Subcutaneous adipose tissue (tissue), 4 donors: ENCODE data around the gene UGT1A8. TPM values are rescaled to one million over a fixed set of nuclear protein-coding genes. Genes with fewer than 3 reads are reported as not detected.

Source experiments
- total RNA-seq, 4 donors: library from RNA; depleted of rRNA; stranded (reverse); fragments of >200 nt; gene quantifications; one replicate each; pipeline ENCODE4 v1.1.0, GENCODE V29; 2016
- TF ChIP-seq, protein P1 (sequence below): fragments of 450-650 bp; IDR thresholded peaks from one replicate; pipeline ENCODE4 v1.5.1; 2016; ENCODE audit warnings: low read depth, mild to moderate bottlenecking, control low read depth, antibody characterized with exemption, moderate library complexity

The UGT1A8 gene
- total RNA-seq, 4 donors from 2014 or later, result not detected

- TF ChIP-seq, protein P1, sequence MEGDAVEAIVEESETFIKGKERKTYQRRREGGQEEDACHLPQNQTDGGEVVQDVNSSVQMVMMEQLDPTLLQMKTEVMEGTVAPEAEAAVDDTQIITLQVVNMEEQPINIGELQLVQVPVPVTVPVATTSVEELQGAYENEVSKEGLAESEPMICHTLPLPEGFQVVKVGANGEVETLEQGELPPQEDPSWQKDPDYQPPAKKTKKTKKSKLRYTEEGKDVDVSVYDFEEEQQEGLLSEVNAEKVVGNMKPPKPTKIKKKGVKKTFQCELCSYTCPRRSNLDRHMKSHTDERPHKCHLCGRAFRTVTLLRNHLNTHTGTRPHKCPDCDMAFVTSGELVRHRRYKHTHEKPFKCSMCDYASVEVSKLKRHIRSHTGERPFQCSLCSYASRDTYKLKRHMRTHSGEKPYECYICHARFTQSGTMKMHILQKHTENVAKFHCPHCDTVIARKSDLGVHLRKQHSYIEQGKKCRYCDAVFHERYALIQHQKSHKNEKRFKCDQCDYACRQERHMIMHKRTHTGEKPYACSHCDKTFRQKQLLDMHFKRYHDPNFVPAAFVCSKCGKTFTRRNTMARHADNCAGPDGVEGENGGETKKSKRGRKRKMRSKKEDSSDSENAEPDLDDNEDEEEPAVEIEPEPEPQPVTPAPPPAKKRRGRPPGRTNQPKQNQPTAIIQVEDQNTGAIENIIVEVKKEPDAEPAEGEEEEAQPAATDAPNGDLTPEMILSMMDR, result no peak
Observed at GRCh38 chr2:233796254-233796653, 178.8 kb downstream of the UGT1A8 start.

DNA sequence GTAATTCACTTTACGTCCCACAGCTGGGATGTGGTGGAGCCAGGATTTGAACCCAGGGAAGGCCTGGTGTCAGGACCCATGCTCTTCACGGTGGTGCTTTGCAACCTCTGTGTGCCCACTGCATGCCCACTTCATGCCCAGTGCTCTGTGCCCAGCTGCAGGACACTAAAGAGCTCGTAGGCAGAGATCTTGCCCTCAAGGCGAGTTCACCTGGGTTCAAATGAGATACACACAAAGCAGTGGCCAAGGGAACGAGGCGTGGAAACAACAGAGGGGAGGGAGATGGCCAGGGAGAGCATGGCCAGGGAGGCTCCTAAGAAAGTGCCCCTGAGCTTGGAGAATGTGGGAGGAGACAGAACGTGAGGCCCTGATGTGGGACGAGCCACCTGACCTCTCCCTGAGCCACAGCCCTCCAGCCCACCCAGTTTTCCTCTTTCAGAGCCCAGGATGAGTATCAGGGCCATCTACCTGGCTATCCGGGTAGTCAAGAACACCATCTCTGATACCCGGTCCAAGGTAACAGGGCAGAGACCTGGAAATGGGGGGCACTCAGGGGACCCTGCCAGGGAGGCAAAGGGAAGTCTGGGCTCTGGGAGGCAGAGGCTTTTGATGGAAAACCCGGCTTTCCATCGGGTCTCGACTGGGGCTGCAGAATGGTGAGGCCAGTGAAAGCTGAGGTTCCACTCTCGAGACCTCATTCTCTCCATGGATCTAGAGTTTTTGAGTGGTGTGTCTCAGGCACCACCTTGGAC lies 181.1 kb downstream of the UGT1A8 start:
- TF ChIP-seq, protein P1, result no peak

DNA sequence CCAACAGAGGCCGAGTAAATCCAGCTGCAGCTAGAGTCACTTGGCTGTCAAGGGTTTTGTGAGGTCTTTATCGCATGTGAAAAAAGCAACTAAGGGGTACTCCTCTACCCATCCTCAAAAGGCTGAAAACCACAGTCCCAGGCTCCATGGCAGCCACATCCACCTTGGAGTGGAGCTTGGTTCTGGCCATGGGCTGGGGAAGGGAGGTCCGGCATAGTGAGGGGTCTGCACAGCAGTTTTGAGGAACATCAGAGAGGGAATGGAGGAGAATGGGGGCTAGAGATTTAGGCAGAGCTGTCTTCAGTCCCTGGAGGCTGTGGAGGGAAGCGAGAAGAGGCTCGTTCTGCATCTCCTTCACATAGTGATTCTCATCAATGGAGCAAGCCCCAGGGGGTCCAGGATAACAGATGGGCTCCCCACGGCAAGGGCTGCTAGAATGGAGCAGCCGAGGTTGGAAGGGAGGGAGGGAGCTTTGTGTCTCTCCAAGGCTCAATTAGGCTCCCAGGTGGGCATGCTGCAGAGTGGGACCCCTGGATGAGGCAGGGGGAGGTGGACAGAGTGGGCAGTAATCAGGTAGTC lies 181.7 kb downstream of the UGT1A8 start:
- TF ChIP-seq, protein P1, result no peak

DNA sequence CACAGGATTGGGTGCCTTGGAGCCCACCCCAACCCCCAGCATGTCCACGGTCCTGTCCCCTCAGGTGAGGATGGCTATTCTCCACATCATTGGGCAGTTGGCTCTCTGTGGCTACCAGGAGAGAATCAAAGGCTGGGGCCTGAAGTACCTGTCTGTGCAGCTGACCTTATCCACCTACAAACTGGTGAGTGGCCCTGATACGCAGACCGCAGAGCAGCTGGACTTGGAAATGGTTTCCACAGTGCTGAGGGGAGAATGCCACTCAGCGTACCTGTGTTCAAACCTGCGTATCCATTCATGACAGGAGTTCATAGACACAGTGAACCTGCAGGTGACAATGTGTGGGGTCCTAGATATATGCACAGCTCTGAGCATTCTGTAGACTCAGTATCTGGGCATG lies 182.3 kb downstream of the UGT1A8 start:
- TF ChIP-seq, protein P1, result no peak

DNA sequence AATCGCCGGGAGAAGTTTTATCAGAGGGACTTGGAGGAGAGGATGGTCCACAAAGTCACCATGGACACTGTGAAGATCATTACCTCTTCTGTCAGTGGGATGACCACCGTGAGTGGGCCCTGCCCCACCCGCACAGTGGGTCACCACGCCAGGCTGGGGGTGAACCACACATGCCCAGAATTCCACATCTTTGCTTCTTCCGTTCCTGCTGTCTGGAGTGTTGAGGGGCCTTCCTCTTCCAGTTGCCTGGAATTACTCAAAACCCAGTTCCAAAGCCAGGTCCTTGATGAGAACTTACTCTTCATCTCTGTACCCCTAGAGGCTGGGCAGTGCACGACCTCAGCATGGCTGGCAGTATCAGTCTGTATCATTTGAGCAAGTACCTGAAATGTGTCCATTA lies 182.8 kb downstream of the UGT1A8 start:
- TF ChIP-seq, protein P1, result no peak

GRCh38 chr2:233801357-233802131 lies 184.1 kb downstream of the UGT1A8 start:
- TF ChIP-seq, protein P1, result no peak

GRCh38 chr2:233802132-233802815 lies 184.8 kb downstream of the UGT1A8 start:
- TF ChIP-seq, protein P1, result no peak
